Jurkat, Clone E6-1 (cell line): ENCODE results near the gene FASTK.

Experiments
- DNase-seq: peaks from one replicate; pipeline ENCODE4 v3.0.0-alpha.2; 2011; ENCODE audit warnings: low read depth, low spot score
- H3K4me3 ChIP-seq: 2 replicates; pipeline ENCODE4 v1.5.1; 2011; ENCODE audit warnings: mild to moderate bottlenecking, low read length, control low read depth, moderate library complexity

FASTK gene

DNA sequence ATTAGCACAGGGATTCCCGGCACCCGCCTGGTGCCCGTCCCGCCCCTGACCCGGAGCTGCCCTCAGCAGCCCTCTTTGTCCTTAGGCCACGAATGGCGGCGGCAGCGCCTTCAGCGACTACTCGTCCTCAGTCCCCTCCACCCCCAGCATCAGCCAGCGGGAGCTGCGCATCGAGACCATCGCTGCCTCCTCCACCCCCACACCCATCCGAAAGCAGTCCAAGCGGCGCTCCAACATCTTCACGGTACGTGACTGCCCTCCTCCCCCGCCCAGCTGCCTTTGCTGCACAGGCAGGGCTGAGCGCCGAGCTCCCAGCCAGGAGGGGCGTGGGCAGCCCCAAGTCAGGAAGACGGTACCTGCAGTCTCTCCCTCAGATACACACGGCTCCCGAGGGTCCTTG lies 39.3 kb upstream of the FASTK start:
- DNase-seq = no peak

DNA sequence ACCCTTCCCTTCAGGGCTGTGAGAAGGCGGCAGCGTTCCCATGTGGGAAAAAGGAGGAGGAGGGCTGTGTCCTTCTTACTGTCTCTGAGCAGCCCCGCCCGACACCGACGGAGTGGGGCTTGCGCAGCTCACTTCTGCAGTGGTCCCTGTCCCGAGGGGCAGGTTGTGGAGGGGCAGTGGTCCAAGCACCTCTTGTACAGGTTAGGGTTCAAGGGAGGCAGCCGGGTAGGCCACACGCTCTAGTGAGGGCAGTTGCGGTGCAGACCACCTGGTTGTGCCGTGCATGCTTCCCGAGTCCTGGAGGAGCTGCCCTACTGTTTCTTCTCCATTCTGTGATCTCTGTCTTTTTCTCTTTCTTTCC lies 38.4 kb upstream of the FASTK start:
- H3K4me3 ChIP-seq = no peak overlapping the region
- no peak for DNase-seq

More for the DNA sequence above, 39.3 kb upstream of the FASTK start:
- no peak overlapping the region for H3K4me3 ChIP-seq

DNA sequence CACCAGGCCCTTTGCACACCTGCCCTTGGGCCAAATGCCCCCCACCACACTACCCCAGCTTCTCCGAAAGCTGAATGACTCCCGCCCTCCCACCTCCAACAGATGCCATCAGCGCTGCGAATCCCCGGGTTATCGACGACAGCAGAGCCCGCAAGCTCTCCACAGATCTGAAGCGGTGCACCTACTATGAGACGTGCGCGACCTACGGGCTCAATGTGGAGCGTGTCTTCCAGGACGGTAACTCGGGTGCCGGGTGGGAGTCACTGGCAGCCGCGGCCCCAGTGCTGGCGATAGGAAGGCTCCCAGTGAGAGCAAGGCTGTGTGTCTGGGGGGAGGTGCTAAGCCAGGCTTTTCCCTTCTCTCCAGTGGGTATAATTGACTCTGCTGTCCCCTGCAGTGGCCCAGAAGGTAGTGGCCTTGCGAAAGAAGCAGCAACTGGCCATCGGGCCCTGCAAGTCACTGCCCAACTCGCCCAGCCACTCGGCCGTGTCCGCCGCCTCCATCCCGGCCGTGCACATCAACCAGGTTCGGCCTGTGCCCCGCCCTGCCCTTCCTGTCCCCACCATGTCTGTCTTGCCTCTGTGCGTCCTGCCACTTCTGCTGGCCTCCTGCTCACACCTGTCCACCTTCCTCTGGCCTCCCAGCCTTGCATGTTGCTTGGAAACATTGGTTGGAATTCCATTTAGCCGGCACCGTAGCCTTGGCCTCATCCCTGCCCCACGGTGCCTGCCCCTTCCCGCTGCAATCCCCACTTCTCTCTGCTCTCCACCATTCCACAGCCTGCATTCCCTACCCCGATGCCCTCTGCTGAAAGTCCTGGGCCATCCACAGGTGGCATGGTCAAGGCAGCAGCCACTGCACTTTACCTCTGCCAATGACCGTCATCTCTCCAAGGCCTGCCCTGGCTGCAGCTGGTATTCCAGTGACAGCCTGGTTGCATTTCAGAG lies 37.8 kb upstream of the FASTK start:
- H3K4me3 ChIP-seq = peak overlapping the region; percentile 50
- no peak for DNase-seq

DNA sequence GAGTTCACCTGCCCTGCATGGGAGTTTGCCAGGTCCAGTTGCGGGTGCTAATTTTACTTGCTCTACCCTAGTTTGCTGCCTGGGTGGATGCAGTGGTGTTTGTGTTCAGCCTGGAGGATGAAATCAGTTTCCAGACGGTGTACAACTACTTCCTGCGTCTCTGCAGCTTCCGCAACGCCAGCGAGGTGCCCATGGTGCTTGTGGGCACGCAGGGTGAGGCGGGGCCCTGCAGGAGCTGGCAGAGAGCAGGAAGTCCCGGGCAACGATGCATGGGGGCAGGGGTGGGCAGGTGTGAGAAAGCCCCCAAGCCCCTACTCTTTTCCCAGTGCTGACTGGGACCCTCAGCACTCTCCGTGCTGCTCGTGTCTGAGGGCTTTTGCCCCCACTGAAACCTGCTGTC lies 37.0 kb upstream of the FASTK start:
- DNase-seq = peak; percentile 83
- H3K4me3 ChIP-seq = peak overlapping the region; percentile 50

DNA sequence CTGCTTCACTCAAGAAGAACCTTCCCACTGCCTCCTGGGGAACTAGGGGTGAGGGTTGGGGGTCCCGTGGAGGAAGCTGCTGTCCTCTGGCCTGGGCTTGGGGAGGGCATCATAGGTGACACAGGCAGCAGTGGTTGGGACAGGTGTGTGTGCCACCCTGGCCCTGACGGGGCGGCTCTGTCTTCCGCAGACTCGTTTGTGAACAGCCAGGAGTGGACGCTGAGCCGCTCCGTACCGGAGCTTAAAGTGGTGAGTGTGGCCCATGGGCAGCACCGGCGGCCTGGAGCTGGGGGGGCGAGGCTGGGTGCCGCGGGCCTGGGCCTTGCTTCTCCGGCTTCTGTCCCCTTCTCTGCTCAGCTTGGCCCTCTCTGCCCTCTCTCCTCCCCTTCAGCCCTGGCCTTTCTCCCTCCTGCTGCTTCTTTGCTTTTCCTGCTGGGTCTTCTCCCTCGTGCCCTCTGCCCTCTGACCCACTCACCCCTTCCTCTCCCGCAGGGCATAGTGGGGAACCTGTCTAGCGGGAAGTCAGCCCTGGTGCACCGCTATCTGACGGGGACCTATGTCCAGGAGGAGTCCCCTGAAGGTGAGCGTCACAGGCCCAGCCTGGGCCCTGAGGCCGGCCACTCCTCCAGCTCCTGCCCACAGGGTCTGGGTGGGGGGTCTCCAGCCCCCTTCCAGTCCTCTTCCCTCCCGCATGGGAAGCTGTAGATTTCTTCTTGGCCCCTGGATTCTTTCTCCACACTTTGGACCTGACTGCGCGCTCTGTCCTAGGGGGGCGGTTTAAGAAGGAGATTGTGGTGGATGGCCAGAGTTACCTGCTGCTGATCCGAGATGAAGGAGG lies 36.2 kb upstream of the FASTK start:
- no peak for DNase-seq
- peak overlapping the region; percentile 50 for H3K4me3 ChIP-seq

DNA sequence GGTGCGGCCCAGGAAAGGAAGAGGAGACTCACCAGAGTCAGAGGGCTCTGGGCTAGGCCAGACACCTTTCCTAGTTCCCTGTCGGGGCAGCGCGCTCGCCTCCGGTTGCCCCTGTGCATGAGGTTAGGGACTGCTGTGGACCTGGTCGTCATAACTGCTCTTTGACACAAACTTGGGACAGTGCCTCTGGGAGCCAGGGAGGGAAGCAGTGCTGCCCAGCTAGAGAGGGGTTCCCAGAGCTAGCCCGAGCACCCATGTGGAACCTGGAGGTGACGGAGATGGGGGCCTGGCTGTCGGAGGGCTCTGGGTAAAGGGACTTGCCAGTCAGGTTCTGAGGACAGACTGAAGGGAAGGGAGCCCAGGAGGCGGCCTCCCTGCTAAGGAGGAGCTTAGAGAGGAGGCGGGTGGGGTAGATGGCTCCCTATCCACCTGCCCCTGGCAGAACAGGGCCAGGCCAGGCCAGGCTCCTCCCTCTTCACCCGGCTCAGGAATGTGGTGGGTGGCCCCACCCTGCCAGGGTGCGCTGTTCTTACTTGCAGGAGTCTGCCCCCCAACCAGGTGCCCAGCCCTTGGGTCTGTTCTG lies 35.3 kb upstream of the FASTK start:
- no peak for DNase-seq
- peak overlapping the region; percentile 24 for H3K4me3 ChIP-seq

DNA sequence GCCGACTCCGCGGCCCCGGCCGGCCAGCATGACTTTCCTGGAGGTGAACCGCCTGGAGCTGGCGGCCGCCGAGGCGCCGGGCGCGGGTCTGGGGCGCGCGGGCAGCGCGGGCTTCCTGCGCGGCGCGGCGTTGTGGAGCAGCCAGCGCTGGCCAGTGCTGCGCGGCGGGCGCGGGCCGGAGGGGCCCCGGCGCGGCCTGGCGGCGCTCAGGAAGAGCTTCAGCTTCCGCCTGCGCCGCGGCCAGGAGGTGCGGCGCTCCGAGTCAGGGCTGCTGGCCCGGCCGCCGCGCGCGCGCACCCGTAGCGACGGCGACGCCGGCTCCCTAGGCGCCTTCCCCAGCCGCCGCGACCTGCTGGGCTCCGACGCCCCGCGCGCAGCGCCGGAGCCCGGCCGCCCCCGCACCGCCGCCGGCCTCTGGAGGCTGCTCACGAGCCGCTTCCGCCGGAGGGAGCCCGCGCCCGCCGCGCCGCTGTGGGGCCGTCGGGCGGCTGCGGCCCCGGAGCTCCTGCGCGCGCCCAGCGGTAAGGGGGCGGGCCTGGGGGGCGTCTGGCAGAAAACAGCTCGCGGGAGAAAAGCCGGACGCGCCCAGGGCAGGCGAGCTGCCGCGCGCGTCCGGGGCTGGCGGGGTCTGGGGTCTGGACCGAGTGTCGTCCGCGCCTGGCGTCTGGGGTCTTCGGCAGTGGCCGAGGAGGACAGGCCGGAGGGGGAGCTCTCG lies 34.7 kb upstream of the FASTK start:
- no peak for DNase-seq
- peak overlapping the region; percentile 24 for H3K4me3 ChIP-seq

DNA sequence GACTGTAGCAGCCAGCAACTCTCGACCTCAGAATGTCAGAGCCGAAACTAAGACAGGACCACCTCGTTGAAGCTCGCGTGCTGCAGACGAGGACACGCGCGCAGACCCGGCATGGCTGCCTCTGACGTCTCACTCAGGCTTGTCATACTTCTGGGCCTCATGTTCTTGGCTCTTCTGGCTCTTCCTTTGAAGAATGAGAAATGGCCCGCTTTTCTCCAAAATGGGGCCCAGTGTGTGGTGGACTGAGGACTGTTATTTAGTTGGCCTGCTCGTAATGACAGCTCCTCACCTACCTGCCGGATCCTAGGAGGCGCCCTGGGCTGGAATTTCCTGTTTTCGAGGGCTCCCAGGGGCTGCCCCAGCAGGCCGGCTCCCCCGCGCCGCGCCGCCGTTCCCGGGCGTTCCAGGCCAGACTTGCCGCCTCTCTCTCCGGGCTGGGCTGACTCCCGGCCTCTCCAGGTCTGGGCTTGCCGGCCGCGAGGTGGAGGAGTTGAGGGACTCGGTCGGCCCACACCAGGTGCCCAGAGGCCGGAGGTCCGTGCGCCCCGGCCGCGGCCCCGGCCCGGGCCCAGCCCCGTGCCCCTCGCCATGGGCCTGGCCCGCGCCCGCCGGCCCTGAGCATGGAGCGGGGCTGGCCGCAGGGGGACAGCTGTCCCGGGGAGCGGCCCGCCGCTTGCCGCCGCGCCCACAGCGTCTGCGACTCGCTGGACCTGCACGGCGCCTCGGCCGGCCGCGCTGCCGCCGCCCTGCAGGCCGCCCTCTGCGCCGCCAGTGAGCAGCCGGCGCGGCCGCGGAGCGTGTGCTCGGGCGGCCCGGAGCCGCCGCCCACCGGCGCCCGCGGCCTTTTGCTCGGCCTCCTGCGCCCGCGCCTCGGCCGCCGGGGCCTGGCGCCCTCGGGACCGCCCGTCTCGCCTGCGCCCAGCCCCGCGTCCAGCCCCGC lies 33.8 kb upstream of the FASTK start:
- no peak overlapping the region for H3K4me3 ChIP-seq
- DNase-seq = no peak

DNA sequence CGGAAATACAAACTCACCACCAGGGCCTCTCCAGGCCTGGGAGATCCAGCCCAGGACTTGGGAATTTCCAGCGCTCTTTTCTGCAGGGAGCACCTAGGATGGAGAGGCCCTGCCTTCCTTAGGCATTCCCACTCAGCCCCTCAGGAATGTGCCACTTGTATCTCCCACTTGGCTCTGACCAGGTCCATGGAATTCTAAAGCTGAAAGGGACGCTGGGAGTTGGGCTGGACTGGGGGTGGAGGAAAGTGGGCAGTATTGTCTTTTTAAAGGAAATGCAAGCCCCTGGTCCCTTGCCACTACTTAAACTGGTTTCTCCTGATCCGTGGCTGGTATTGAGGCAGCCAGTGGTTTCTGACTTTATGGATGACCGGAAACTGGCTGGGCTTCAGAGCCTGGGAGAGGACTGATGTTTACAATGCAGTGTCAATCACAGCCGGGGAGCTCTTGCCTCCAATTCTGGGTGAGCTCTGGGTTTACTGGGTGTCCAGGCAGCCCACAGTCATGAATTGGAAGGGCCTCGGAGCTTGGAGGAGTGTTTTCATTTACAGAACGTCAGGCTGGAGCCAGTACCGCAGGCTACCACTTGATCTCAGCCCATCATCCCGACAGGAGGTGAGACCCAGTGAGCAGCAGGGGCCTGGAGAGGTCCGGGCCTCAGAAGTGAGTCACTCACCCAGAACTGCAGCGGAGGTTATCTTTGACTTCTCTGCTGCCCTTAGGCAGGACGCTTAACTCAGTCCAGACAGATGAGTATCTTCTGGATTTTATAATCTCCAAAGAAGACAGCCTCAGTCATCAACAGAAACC lies 32.9 kb upstream of the FASTK start:
- DNase-seq = no peak

DNA sequence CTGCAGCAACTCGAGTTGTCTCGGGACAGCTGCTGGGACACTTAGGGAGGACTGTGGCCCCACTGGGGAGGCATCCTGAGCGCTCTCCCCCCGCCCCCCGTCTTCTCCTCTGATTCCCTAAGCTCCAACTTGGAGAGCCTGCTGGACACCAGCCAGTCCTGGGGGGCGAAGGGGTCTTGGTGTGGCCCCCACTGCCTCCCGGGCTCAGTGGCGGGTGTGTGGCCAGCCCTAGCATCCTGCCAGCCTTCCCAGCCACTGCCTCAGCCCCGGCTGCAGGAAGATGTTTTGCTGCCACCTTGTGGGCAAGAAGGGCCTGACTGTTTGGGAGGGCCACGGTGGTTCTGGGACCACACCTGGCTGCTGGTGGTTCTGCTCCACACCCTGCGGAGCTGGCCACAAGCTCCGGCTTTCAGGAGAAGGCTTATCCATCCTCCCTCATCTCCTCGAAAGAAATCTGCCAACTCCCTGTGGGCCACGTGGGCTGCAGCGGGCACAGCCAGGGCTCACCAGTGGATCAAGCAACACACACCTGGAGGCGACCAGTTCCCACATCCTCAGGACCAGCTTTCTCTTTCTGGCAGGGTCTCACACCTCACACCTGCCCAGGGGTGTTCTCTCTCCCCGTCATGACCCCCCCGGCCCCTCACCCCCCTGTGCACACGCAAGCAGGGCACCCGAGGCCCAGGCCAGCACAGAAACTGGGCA lies 30.5 kb upstream of the FASTK start:
- DNase-seq = peak; percentile 39
- H3K4me3 ChIP-seq = no peak overlapping the region

More for the DNA sequence above, 32.9 kb upstream of the FASTK start:
- H3K4me3 ChIP-seq = no peak overlapping the region

DNA sequence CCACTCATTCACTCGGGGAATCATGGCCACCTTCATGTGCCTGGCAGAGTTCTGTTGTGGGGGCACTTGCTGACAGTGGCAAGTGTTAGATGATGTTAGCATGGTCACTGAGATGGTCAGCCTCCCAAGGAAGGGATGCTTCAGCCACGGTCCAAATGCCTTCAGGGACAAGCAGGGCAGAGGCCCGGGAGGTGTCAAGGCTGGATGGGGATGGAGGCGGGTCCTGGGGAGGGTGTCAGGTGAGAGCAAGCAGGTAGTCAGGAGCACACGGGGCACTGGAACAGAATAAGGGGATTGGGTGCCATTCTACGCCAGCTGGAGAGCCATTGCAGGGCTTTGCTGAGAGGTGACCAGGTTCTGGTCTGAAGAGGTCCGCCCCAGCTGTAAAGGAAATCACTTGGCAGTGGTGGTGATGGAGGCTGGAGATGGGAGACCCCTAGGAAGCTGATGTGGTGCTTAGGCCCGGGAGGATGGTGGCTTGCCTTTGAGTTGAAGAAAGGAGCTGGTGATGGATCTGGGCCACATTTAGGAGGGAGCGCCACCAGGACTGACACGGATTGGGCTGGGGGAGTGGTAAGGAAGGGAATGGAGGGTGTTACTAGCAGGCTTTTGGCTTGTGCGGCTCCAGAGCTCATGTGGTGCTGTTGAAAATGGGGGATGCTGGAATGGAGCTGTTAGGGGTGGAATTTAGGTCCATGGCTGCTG lies 29.8 kb upstream of the FASTK start:
- no peak overlapping the region for H3K4me3 ChIP-seq
- no peak for DNase-seq

DNA sequence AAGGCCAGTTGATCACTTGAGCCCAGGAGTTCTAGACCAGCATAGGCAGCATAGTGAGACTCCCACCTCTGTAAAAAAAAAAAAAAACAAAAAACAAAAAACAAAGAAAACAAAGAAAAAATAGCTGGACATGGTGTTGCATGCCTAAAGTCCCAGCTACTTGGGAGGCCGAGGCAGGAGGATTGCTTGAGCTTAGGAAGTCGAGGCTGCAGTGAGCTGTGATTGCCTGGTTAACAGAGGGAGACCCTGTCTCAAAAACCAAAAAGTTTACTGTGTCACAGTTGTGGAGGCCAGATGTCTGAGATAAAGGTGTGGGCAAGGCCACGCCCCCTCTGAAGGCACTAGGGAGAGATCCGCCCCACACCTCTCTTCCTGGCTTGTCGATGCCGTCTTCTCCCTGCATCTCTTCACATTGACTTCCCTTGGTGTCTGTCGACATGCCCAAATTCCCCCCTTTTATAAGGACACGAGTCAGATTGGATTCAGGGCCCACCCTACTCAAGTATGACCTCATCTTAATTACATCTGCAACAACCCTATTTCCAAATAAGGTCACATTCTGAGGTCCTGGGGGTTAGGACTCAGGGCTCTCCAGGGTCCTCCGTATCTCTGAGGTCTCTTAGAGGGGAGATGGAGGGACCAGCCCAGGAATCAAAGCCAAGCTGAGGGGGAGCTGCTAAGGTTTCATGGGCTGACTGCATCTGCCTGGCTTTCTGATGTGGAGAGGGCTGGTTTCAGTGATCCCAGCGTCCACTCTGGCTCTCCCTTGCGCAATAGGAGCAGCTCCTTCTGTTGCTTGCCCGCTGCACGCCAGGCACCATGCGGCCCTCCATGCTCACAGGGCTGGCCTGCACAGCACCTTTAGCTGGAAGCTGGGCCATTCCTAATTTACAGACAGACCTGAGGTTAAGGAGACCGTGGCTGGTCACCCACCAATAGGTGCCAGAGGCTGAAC lies 28.8 kb upstream of the FASTK start:
- no peak for DNase-seq

DNA sequence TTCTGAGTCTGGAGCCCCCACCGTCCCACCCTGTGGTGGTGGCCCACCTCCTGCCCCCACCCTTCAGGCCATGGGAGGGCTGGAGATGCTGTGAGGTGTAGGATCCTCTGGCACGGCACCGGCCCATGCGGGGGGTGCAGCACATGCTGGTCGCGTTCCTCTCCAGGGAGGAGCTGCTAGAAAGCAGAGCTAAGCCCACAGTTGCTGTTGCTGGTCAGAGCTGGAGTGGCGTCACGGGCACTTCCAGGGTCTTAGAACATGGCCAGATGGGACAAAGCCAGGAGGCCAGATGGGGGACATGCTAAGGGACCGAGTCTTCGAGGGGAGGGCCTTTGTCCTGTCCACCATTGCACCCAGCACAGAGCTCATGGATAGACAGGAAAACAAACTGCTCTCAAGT lies 27.3 kb upstream of the FASTK start:
- H3K4me3 ChIP-seq = no peak overlapping the region
- DNase-seq = no peak

More for the DNA sequence above, 28.8 kb upstream of the FASTK start:
- H3K4me3 ChIP-seq = no peak overlapping the region

DNA sequence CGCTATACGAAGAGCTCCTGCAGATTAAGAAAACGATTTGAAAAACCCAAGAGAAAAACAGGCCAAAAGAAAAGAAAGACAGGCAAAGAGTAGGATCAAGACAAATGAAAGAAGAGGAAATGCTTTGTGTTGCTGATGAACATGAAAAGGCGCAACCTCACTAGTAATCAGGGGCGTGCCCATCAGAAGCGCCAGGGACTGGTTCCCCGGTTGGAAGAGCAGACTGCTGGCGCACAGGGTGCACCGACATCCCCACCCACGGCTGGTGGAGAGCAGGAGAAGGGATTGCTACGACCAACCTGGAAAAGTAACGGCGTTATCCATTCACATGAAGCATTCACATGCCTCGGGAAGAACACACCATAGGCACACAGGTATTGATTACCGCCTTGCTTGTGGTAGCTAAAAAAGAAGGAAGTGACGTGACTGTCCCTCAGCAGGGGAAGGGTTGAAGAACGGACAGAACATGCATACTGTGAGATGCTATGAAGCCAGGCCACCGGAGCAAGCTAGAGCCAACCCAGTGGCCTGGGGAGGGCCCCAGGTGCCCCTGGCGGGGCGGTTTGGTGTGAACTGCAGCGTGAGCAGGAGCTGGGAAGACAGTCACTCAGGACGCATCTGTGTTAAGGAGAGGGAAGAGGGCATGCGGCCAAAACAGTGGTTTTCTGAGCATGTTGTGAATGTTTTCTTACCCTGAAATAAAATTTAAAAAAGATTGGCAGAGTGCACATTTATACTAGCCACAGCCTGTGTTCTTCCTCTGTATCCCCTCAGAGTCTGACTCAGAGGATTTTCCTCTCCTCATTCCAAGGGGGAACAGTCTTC lies 24.0 kb upstream of the FASTK start:
- DNase-seq = no peak
- no peak overlapping the region for H3K4me3 ChIP-seq
